Suprapubic skin (tissue), 4 donors: ENCODE measurements around the gene LRMDA. TPM values are rescaled to one million over a fixed set of nuclear protein-coding genes. Genes with fewer than 3 reads are reported as not detected.

Experiments used
- DNase-seq, 2 donors: peaks; one replicate each; pipeline ENCODE4 v3.0.0-alpha.2; 2019; ENCODE audit warnings: low spot score in 2 of 2
- H3K27ac ChIP-seq: fragments of 200-600 bp; sonication (generic); one replicate; pipeline ENCODE4 v1.5.1; 2019
- H3K27me3 ChIP-seq: fragments of 200-600 bp; sonication (generic); one replicate; pipeline ENCODE4 v1.5.1; 2019
- H3K36me3 ChIP-seq: fragments of 200-600 bp; sonication (generic); one replicate; pipeline ENCODE4 v1.5.1; 2019
- H3K4me1 ChIP-seq: fragments of 200-600 bp; sonication (generic); one replicate; pipeline ENCODE4 v1.5.1; 2019
- H3K4me3 ChIP-seq: fragments of 200-600 bp; sonication (generic); one replicate; pipeline ENCODE4 v1.5.1; 2019; ENCODE audit warnings: mild to moderate bottlenecking
- H3K9me3 ChIP-seq: fragments of 200-600 bp; sonication (generic); one replicate; pipeline ENCODE4 v1.5.1; 2019
- CTCF ChIP-seq, 2 donors: fragments of 200-600 bp in 1 of 2; fragments of 450-650 bp in 1 of 2; sonication (generic) in 1 of 2; IDR thresholded peaks; one replicate each; pipeline ENCODE4 v1.5.1; 2016 to 2019; ENCODE audit warnings: antibody characterized with exemption in 2 of 2, mild to moderate bottlenecking in 1 of 2, moderate library complexity in 1 of 2
- EP300 ChIP-seq: sonication (generic); formaldehyde crosslinking; IDR thresholded peaks from one replicate; pipeline ENCODE4 v1.6.1; 2017; ENCODE audit warnings: antibody characterized with exemption
- POLR2A ChIP-seq, 2 donors: fragments of 450-650 bp; IDR thresholded peaks; one replicate each; pipeline ENCODE4 v1.6.1; 2017; ENCODE audit warnings: antibody characterized with exemption in 2 of 2, mild to moderate bottlenecking in 2 of 2, moderate library complexity in 2 of 2
- POLR2AphosphoS5 ChIP-seq, 3 donors: sonication (generic); formaldehyde crosslinking; IDR thresholded peaks; one replicate each; pipeline ENCODE4 v1.6.1; 2017; ENCODE audit warnings: antibody characterized with exemption in 3 of 3
- WGBS: methylation state at CpG from one replicate; pipeline ENCODE4 v1.1.5; 2018; 5-methylcytosine and 5-hydroxymethylcytosine counted together
- total RNA-seq, 4 donors: library from RNA; depleted of rRNA; stranded (reverse); fragments of >200 nt; gene quantifications; one replicate each; pipeline ENCODE4 v1.1.0, GENCODE V29; 2016

LRMDA gene
- total RNA-seq, 4 donors from 2014 or later = 0.10 to 2.9 (median 1.9) TPM; not detected in 1

- TF ChIP-seq POLR2A (IDR thresholded peaks at IDR 0.05) (no peak), CTCF (IDR thresholded peaks at IDR 0.05) (no peak), POLR2AphosphoS5 (IDR thresholded peaks at IDR 0.05) (no peak), EP300 (no peak)
- Histone ChIP-seq H3K27ac (no peak overlapping the region), H3K27me3 (no peaks in the 10 kb centered on the region), H3K9me3 (no peaks in the 10 kb centered on the region), H3K4me1 (no peaks in the 10 kb centered on the region), H3K36me3 (no peaks in the 10 kb centered on the region), H3K4me3 (no peak overlapping the region)
- DNase-seq = no peak
- WGBS = 94% methylated on average over 2 of the region's 2 CpGs
Measured at GRCh38 chr10:76177936-76178335, 746.5 kb downstream of the LRMDA start.

GRCh38 chr10:76178532-76179292, 747.3 kb downstream of the LRMDA start:
- H3K4me3 ChIP-seq = no peak overlapping the region
- 32% methylated on average over 4 of the region's 4 CpGs for WGBS
- no peaks in the 10 kb centered on the region for H3K27me3 ChIP-seq
- H3K9me3 ChIP-seq = no peaks in the 10 kb centered on the region
- TF ChIP-seq CTCF (IDR thresholded peaks at IDR 0.05) (no peak), POLR2AphosphoS5 (IDR thresholded peaks at IDR 0.05) (no peak), POLR2A (IDR thresholded peaks at IDR 0.05) (no peak), EP300 (no peak)
- H3K36me3 ChIP-seq = no peaks in the 10 kb centered on the region
- no peak for DNase-seq
- no peak overlapping the region for H3K27ac ChIP-seq
- no peaks in the 10 kb centered on the region for H3K4me1 ChIP-seq

- TF ChIP-seq EP300 (no peak), POLR2A (IDR thresholded peaks at IDR 0.05) (no peak), CTCF (IDR thresholded peaks at IDR 0.05) (no peak), POLR2AphosphoS5 (IDR thresholded peaks at IDR 0.05) (no peak)
- no peak for DNase-seq
- H3K4me1 ChIP-seq = no peaks in the 10 kb centered on the region
- no peaks in the 10 kb centered on the region for H3K36me3 ChIP-seq
- no peak overlapping the region for H3K4me3 ChIP-seq
- no peaks in the 10 kb centered on the region for H3K9me3 ChIP-seq
- H3K27me3 ChIP-seq = no peaks in the 10 kb centered on the region
- no peak overlapping the region for H3K27ac ChIP-seq
- WGBS = 88% methylated on average over 5 of the region's 5 CpGs
Measured at GRCh38 chr10:76179806-76180205, 748.4 kb downstream of the LRMDA start.

GRCh38 chr10:76184647-76185046, 753.2 kb downstream of the LRMDA start:
- 82% methylated on average over 5 of the region's 5 CpGs for WGBS
- H3K36me3 ChIP-seq = no peaks in the 10 kb centered on the region
- TF ChIP-seq POLR2A (IDR thresholded peaks at IDR 0.05) (no peak), POLR2AphosphoS5 (IDR thresholded peaks at IDR 0.05) (no peak), EP300 (no peak), CTCF (IDR thresholded peaks at IDR 0.05) (no peak)
- no peak overlapping the region for H3K4me3 ChIP-seq
- peaks cover 9% of the 10 kb centered on the region for H3K4me1 ChIP-seq
- H3K9me3 ChIP-seq = no peaks in the 10 kb centered on the region
- no peak for DNase-seq
- H3K27ac ChIP-seq = no peak overlapping the region
- H3K27me3 ChIP-seq = no peaks in the 10 kb centered on the region

- H3K27ac ChIP-seq = peak overlapping the region; percentile 18
- H3K36me3 ChIP-seq = no peaks in the 10 kb centered on the region
- no peaks in the 10 kb centered on the region for H3K9me3 ChIP-seq
- H3K4me1 ChIP-seq = peaks cover 9% of the 10 kb centered on the region
- 62% methylated on average over 10 of the region's 10 CpGs for WGBS
- H3K27me3 ChIP-seq = no peaks in the 10 kb centered on the region
- no peak overlapping the region for H3K4me3 ChIP-seq
- TF ChIP-seq POLR2AphosphoS5 (IDR thresholded peaks at IDR 0.05) (no peak), EP300 (no peak)
- no peak for DNase-seq
Measured at GRCh38 chr10:76185471-76186301, 754.3 kb downstream of the LRMDA start.
